GM12878 (cell line): ENCODE results near the gene LRRC23. TPM values are rescaled to one million over a fixed set of nuclear protein-coding genes. Genes with fewer than 3 reads are reported as not detected.

ENCODE experiments used
- GATAD2B ChIP-seq: fragments of 450-650 bp; conservative IDR thresholded peaks from 2 replicates; pipeline ENCODE4 v1.6.1; 2017; ENCODE audit warnings: low read depth, mild to moderate bottlenecking, moderate library complexity
- HDGF ChIP-seq: fragments of 450-650 bp; IDR thresholded peaks from 2 replicates; pipeline ENCODE4 v1.6.1; 2016; ENCODE audit warnings: antibody characterized with exemption
- NFYB ChIP-seq: IDR thresholded peaks from 2 replicates; pipeline ENCODE4 v1.6.1; 2011; ENCODE audit warnings: low read depth, mild to moderate bottlenecking, low read length, improper control_type of control experiment, moderate library complexity; ENCODE audit not compliant: insufficient read depth
- NR2F1 ChIP-seq: fragments of 450-650 bp; conservative IDR thresholded peaks from 2 replicates; pipeline ENCODE4 v1.6.1; 2017; ENCODE audit warnings: mild to moderate bottlenecking
- POLR2AphosphoS5 ChIP-seq: IDR thresholded peaks from 2 replicates; pipeline ENCODE4 v1.6.1; 2011; ENCODE audit warnings: mild to moderate bottlenecking, low read length, inconsistent platforms
- RAD21 ChIP-seq: IDR thresholded peaks from 2 replicates; pipeline ENCODE4 v1.6.1; 2011; ENCODE audit warnings: mild to moderate bottlenecking, low read depth, low read length, moderate library complexity; ENCODE audit not compliant: insufficient read depth
- SMC3 ChIP-seq: IDR thresholded peaks from 2 replicates; pipeline ENCODE4 v1.6.1; 2011; ENCODE audit warnings: low read length, improper control_type of control experiment, borderline replicate concordance
- TAF1 ChIP-seq: IDR thresholded peaks from 2 replicates; pipeline ENCODE4 v1.6.1; 2011; ENCODE audit warnings: mild to moderate bottlenecking, low read depth, low read length, borderline replicate concordance
- ZNF217 ChIP-seq: fragments of 450-650 bp; IDR thresholded peaks from 2 replicates; pipeline ENCODE4 v1.6.1; 2017; ENCODE audit warnings: antibody characterized with exemption, mild to moderate bottlenecking
- polyA plus RNA-seq, 11 experiments: library from polyadenylated mRNA; depleted of rRNA in 4 of 11; unstranded in 6 of 11; stranded (reverse) in 5 of 11; fragments of >200 nt; fragmentation: Nextera tagmentation in 4 of 11; fragmentation: Illumina TruSeq in 1 of 11; extraction: Ambion mirVana in 4 of 11; extraction: Trizol in 1 of 11; gene quantifications; 1 replicate in 1 of 11; 2 replicates in 10 of 11; pipeline versions ENCODE4 v1.2.1 to v1.2.3, GENCODE V29; 2011 to 2016; ENCODE audit warnings: inconsistent platforms in 2 of 11, missing spikeins in 2 of 11, low read depth in 1 of 11
- total RNA-seq, 4 experiments: library from RNA; depleted of rRNA in 3 of 4; stranded (reverse); fragments of >200 nt in 3 of 4; fragmentation: Illumina TruSeq in 1 of 4; extraction: Trizol in 1 of 4; gene quantifications; 2 replicates each; pipeline versions ENCODE4 v1.2.1 to v1.2.3, GENCODE V29; 2013 to 2021
- TF ChIP-seq, protein P1 (sequence below): fragments of 450-650 bp; IDR thresholded peaks from 2 replicates; pipeline ENCODE4 v1.6.1; 2017; ENCODE audit warnings: mild to moderate bottlenecking, moderate library complexity

Gene LRRC23
- total and polyA plus RNA-seq, 10 of the 15 experiments (the other 5 are each of a cell fraction or from before 2014, with no cell fraction given), result 1.4 to 6.9 (median 3.4) TPM

DNA sequence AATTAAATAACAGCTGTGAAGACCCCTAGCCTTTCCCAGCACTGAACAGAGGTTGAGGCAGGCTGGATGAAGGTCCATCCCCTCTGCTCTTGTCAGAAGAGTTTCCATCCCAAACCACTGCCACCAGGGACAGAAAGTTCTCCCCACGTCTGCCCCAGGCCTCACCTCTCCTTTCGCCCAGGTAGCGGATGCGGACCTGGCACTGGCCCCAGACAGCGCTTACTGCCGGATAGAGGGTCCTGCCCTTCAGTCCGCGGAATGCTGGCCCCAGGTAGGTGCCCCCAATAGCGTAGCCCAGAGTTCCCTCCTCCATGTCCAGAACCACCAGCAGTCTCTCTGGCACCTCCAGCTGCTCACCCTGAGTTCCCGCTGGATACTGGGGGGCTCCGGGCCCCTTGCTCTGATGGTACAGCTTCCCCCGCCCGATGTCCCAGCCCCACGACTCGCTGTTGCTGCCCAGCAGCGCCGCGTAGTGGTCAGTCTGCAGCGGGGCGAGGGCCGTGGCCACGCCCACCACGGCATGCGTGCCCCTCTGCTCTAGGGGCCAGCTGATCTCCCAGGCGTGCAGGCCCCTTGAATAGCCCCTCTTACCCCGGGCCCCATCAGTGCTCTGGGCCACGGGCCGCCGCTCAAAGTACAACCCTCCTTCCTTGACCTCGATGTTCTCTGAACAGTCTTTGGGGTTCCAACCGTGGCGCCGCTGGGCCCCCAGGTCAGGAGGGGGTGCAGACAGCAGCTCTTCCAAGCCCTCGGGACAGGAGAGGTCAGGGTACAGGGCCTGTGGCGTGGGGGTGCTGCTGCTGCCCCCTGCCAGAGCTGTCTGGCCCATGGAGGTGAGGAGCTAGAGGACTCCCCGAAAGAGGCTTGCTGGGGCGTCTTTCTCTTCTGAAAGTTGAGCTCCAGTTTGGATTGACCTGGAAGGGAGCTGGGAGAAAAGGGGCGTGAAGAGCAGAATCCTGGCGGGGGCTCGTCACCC is 32.3 kb upstream of the LRRC23 start (continued):
- TF ChIP-seq, protein P1, sequence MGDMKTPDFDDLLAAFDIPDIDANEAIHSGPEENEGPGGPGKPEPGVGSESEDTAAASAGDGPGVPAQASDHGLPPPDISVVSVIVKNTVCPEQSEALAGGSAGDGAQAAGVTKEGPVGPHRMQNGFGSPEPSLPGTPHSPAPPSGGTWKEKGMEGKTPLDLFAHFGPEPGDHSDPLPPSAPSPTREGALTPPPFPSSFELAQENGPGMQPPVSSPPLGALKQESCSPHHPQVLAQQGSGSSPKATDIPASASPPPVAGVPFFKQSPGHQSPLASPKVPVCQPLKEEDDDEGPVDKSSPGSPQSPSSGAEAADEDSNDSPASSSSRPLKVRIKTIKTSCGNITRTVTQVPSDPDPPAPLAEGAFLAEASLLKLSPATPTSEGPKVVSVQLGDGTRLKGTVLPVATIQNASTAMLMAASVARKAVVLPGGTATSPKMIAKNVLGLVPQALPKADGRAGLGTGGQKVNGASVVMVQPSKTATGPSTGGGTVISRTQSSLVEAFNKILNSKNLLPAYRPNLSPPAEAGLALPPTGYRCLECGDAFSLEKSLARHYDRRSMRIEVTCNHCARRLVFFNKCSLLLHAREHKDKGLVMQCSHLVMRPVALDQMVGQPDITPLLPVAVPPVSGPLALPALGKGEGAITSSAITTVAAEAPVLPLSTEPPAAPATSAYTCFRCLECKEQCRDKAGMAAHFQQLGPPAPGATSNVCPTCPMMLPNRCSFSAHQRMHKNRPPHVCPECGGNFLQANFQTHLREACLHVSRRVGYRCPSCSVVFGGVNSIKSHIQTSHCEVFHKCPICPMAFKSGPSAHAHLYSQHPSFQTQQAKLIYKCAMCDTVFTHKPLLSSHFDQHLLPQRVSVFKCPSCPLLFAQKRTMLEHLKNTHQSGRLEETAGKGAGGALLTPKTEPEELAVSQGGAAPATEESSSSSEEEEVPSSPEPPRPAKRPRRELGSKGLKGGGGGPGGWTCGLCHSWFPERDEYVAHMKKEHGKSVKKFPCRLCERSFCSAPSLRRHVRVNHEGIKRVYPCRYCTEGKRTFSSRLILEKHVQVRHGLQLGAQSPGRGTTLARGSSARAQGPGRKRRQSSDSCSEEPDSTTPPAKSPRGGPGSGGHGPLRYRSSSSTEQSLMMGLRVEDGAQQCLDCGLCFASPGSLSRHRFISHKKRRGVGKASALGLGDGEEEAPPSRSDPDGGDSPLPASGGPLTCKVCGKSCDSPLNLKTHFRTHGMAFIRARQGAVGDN, result no peak
- TF ChIP-seq SMC3 (peak; percentile 35; the same call in 1 of the 2 replicates), ZNF217 (no peak), POLR2AphosphoS5 (peak; percentile 14; the same call in 1 of the 2 replicates), NR2F1 (0 out of 2 replicates have a peak, but pooled peaks have one; percentile 3), HDGF (0 out of 2 replicates have a peak, but pooled peaks have one; percentile 35), GATAD2B (peak; percentile 72; the same call in 1 of the 2 replicates), TAF1 (no peak), RAD21 (peak; percentile 51), NFYB (no peak)
